Spleen (tissue), 7 donors: ENCODE data around the gene ABCG2.

Source experiments
- CTCF ChIP-seq, 11 experiments: fragments of 200-600 bp in 7 of 11; fragments of 450-650 bp in 4 of 11; sonication (generic) in 4 of 11; IDR thresholded peaks in 8 of 11; conservative IDR thresholded peaks in 3 of 11; 1 replicate in 7 of 11; 2 replicates in 4 of 11; pipeline versions ENCODE4 v1.4.0 to v1.8.0; 2016 to 2021; ENCODE audit warnings: antibody characterized with exemption in 11 of 11, inconsistent platforms in 4 of 11, mild to moderate bottlenecking in 1 of 11
- POLR2A ChIP-seq, 3 donors: fragments of 450-650 bp; IDR thresholded peaks; one replicate each; pipeline ENCODE4 v1.5.1; 2017; ENCODE audit warnings: antibody characterized with exemption in 3 of 3, mild to moderate bottlenecking in 1 of 3
- POLR2AphosphoS5 ChIP-seq, 3 donors: sonication (generic); formaldehyde crosslinking; IDR thresholded peaks; one replicate each; pipeline ENCODE4 v1.5.1; 2017; ENCODE audit warnings: antibody characterized with exemption in 3 of 3
- donor health status: DM: no; HTN: no; CAD: no; lungs with moderate emphysema.
- donor health status: DM: no; HTN: no; CAD: no.
- donor health status: DM: no; HTN: no; CAD: no.

- TF ChIP-seq CTCF (IDR thresholded peaks at IDR 0.05 in 8 of 11, conservative IDR thresholded peaks at IDR 0.05 in 3 of 11): no peak
- no peak for TF ChIP-seq POLR2A (IDR thresholded peaks at IDR 0.05)
- TF ChIP-seq POLR2AphosphoS5 (IDR thresholded peaks at IDR 0.05): no peak
Observed at GRCh38 chr4:88172987-88173386, 14.5 kb upstream of the ABCG2 start.
